ENCODE data around the gene STMP1. TPM values are rescaled to one million over a fixed set of nuclear protein-coding genes. Genes with fewer than 3 reads are reported as not detected.

Gene STMP1
- total RNA-seq, 1 donor from 2014 or later, result 7.3 TPM

- no peak for DNase-seq
Observed at GRCh38 chr7:135704074-135704473, 41.8 kb downstream of the STMP1 start.

- no peak for DNase-seq
Observed at GRCh38 chr7:135704698-135705097, 42.4 kb downstream of the STMP1 start.

- DNase-seq, result no peak
Observed at GRCh38 chr7:135706038-135706742, 43.9 kb downstream of the STMP1 start.

- DNase-seq, result no peak
Observed at GRCh38 chr7:135706858-135707569, 44.7 kb downstream of the STMP1 start.

GRCh38 chr7:135707570-135707966 is 45.3 kb downstream of the STMP1 start:
- DNase-seq, result no peak

- DNase-seq, result no peak
Observed at GRCh38 chr7:135708041-135708440, 45.7 kb downstream of the STMP1 start.

- no peak for DNase-seq
Observed at GRCh38 chr7:135709508-135709907, 47.2 kb downstream of the STMP1 start.

- DNase-seq, result peak; percentile 32
Observed at GRCh38 chr7:135710417-135711138, 48.3 kb downstream of the STMP1 start.

- no peak for DNase-seq
Observed at GRCh38 chr7:135711139-135711469, 48.8 kb downstream of the STMP1 start.

GRCh38 chr7:135712182-135712782 is 50.0 kb downstream of the STMP1 start:
- DNase-seq, result peak; percentile 55

- DNase-seq, result peak; percentile 64
Observed at GRCh38 chr7:135712796-135713195, 50.5 kb downstream of the STMP1 start.

GRCh38 chr7:135713836-135714470 is 51.6 kb downstream of the STMP1 start:
- DNase-seq, result no peak

- DNase-seq, result no peak
Observed at GRCh38 chr7:135714534-135715009, 52.3 kb downstream of the STMP1 start.

GRCh38 chr7:135715055-135715522 is 52.8 kb downstream of the STMP1 start:
- DNase-seq, result no peak

- no peak for DNase-seq
Observed at GRCh38 chr7:135715673-135716072, 53.4 kb downstream of the STMP1 start.

- DNase-seq, result peak; percentile 62
Observed at GRCh38 chr7:135716677-135717238, 54.4 kb downstream of the STMP1 start.

GRCh38 chr7:135717693-135718092 is 55.4 kb downstream of the STMP1 start:
- no peak for DNase-seq

GRCh38 chr7:135718219-135718618 is 55.9 kb downstream of the STMP1 start:
- DNase-seq, result no peak

GRCh38 chr7:135718794-135719437 is 56.6 kb downstream of the STMP1 start:
- DNase-seq, result no peak

- no peak for DNase-seq
Observed at GRCh38 chr7:135719688-135720087, 57.4 kb downstream of the STMP1 start.

GRCh38 chr7:135721198-135721820 is 59.0 kb downstream of the STMP1 start:
- no peak for DNase-seq
